Measurements from ENCODE around the gene SLIT1. TPM values are rescaled to one million over a fixed set of nuclear protein-coding genes. Genes with fewer than 3 reads are reported as not detected.

SLIT1 gene
- total and polyA plus RNA-seq, 7 donors = 0.04 to 0.30 (median 0.08) TPM

DNA sequence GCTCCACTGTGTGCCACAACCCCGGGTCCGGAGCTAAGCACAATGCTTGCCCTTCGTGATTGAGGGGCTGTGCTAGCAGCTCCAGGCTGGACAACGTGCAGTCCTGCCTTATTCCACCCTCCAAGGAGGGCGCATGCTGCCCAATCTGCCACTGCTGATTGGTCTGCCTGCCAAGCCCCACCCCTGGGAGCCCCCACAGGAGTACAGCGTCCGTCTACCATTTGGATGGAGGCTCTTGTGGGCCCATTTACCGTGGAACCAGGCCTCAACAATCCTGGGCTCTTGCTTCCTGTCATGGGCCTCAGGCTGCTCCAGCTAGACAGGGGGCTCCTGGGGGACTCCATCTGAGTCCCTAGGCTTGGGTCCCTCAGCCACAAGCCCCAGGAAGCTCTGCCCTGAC, 173.3 kb downstream of the SLIT1 start:
- Histone ChIP-seq H3K36me3 (ENCODE audit: insufficient read depth in 1 of 2, low read depth in 1 of 2) (no peaks in the 10 kb centered on the region), H3K4me3 (no peak overlapping the region), H3K4me1 (peaks cover 6% of the 10 kb centered on the region), H3K27ac (no peak overlapping the region), H3K9me3 (peaks cover 6% of the 10 kb centered on the region), H3K27me3 (ENCODE audit: insufficient read depth in 3 of 3, low read length in 2 of 3) (no peaks in the 10 kb centered on the region)
- ATAC-seq = no peak
- 84 to 91% (median 85%) methylated on average over 8 of the region's 8 CpGs for WGBS, 3 donors
- DNase-seq = no peak
- intact Hi-C loops (cut with DNase I) = loop anchor here in 1 of 2 donors (10.0 kb wide), 1 partner anchor 58 kb away; no protein-coding TSS in a partner anchor
- TF ChIP-seq, protein P1, sequence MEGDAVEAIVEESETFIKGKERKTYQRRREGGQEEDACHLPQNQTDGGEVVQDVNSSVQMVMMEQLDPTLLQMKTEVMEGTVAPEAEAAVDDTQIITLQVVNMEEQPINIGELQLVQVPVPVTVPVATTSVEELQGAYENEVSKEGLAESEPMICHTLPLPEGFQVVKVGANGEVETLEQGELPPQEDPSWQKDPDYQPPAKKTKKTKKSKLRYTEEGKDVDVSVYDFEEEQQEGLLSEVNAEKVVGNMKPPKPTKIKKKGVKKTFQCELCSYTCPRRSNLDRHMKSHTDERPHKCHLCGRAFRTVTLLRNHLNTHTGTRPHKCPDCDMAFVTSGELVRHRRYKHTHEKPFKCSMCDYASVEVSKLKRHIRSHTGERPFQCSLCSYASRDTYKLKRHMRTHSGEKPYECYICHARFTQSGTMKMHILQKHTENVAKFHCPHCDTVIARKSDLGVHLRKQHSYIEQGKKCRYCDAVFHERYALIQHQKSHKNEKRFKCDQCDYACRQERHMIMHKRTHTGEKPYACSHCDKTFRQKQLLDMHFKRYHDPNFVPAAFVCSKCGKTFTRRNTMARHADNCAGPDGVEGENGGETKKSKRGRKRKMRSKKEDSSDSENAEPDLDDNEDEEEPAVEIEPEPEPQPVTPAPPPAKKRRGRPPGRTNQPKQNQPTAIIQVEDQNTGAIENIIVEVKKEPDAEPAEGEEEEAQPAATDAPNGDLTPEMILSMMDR (IDR thresholded peaks at IDR 0.05) = no peak

DNA sequence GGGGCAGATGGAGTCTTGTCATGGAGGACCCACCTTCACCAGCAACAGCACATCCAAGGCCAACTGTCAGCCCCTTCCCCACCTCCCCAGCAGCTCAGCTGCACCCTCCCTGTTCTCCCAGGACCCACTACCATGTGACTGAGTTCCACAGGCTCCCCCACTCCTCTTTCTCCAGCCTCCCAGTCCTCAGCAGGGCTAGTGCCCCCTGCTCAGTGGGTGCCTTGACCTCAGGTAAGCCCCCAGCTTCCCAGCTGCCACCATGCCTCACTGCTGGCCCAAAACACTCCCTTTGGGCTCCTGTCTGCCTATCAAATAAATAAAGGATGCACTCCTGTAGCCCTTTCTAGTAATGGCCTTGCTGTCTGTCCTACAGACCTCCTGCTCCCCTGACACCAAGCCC, 174.4 kb downstream of the SLIT1 start:
- H3K36me3 ChIP-seq (ENCODE audit: insufficient read depth in 1 of 2, low read depth in 1 of 2) = no peaks in the 10 kb centered on the region
- DNase-seq (no peak), ATAC-seq (no peak)
- H3K4me3 ChIP-seq = no peak overlapping the region
- TF ChIP-seq, protein P1 (IDR thresholded peaks at IDR 0.05) = no peak
- peaks cover 6% of the 10 kb centered on the region for H3K4me1 ChIP-seq
- intact Hi-C loops (cut with DNase I) = loop anchor here in 1 of 2 donors (10.0 kb wide), 1 partner anchor 57 kb away; no protein-coding TSS in a partner anchor
- no peaks in the 10 kb centered on the region for H3K27me3 ChIP-seq (ENCODE audit: insufficient read depth in 3 of 3, low read length in 2 of 3)
- no peak overlapping the region for H3K27ac ChIP-seq
- peaks cover 8% of the 10 kb centered on the region for H3K9me3 ChIP-seq

DNA sequence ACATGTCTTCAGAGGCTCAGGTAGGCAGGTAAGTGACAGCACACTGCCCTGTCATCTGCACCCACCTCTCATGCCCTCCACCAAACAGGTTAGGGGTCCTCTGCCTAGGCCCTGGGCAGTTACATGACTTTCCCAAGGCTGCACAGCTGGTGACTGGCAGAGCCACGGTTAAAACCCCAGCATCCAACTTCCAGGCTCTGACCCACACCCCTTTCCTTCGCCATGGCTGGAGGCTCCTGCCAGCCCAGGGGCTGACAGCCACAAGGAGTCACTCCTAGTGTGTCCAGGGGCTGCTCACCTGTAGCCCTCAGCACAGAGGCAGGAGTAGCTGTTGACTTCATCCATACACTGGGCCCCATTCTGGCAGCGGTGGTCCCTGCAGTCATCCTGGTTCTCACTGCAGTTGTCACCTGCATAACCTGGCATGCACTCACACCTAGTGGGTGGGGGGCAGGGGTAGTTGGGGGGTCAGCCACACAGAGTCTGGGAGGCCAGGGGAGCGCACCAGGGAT, 175.0 kb downstream of the SLIT1 start:
- Histone ChIP-seq H3K36me3 (ENCODE audit: insufficient read depth in 1 of 2, low read depth in 1 of 2) (no peaks in the 10 kb centered on the region), H3K4me3 (no peak overlapping the region), H3K4me1 (peaks cover 6% of the 10 kb centered on the region), H3K27ac (no peak overlapping the region), H3K9me3 (peaks cover 8% of the 10 kb centered on the region), H3K27me3 (ENCODE audit: insufficient read depth in 3 of 3, low read length in 2 of 3) (no peaks in the 10 kb centered on the region)
- TF ChIP-seq, protein P1 (IDR thresholded peaks at IDR 0.05) = no peak
- intact Hi-C loops (cut with DNase I) = loop anchor here in 1 of 2 donors (10.0 kb wide), 1 partner anchor 56 kb away; no protein-coding TSS in a partner anchor
- ATAC-seq = no peak
- WGBS, 3 donors = 73 to 94% (median 91%) methylated on average over 4 of the region's 4 CpGs
- DNase-seq = no peak

DNA sequence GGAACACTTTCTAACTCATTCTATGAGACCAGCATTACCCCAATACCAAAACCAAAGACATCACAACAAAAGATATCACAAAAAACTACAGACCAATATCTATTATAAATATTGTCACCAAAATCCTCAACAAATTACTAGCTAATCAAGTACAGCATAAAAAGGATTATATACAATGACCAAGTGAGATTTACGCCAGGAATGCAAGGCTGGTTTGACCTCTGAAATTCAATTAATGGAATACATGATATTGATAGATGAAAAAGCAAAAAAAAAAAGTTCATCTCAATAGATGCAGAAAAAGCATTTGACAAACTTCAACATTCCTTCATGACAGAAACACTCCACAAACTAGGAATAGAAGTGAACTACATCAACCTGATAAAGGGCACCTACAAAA, 178.3 kb downstream of the SLIT1 start:
- Histone ChIP-seq H3K4me3 (no peak overlapping the region), H3K9me3 (peaks cover 8% of the 10 kb centered on the region), H3K27me3 (ENCODE audit: insufficient read depth in 3 of 3, low read length in 2 of 3) (no peaks in the 10 kb centered on the region), H3K4me1 (no peaks in the 10 kb centered on the region), H3K36me3 (ENCODE audit: insufficient read depth in 1 of 2, low read depth in 1 of 2) (no peaks in the 10 kb centered on the region), H3K27ac (no peak overlapping the region)
- DNase-seq (no peak), ATAC-seq (no peak)
- TF ChIP-seq, protein P1 (IDR thresholded peaks at IDR 0.05) = no peak
- 47 to 99% (median 98%) methylated on average over 1 of the region's 1 CpG for WGBS, 3 donors
- intact Hi-C loops (cut with DNase I) = no loop called here

DNA sequence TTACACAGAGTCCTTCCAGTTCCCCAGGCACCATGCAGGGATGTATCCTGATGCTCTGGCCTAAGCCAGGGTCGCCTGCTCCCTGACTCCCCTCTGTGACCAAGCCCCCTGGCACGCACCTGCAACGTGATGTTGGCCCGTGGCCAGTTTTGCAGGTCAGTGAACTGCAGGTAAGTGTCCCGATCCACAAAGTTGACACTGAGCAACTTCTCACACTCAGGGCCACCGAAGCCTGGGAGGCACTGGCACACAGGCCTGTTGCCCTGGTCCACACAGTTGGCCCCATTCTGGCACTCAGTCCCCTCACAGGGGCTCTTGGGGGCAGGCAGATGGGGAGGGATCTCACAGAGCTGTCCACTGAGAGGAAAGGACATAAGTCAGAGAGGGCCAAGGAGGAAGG, 179.4 kb downstream of the SLIT1 start:
- 77 to 80% (median 77%) methylated on average over 6 of the region's 6 CpGs for WGBS, 3 donors
- H3K27me3 ChIP-seq (ENCODE audit: insufficient read depth in 3 of 3, low read length in 2 of 3) = no peaks in the 10 kb centered on the region
- H3K4me1 ChIP-seq = no peaks in the 10 kb centered on the region
- H3K36me3 ChIP-seq (ENCODE audit: insufficient read depth in 1 of 2, low read depth in 1 of 2) = no peaks in the 10 kb centered on the region
- H3K9me3 ChIP-seq = peaks cover 8% of the 10 kb centered on the region
- no peak overlapping the region for H3K27ac ChIP-seq
- intact Hi-C loops (cut with DNase I) = no loop called here
- TF ChIP-seq, protein P1 (IDR thresholded peaks at IDR 0.05) = no peak
- H3K4me3 ChIP-seq = no peak overlapping the region
- DNase-seq (no peak), ATAC-seq (no peak)
